ENCODE results near the gene HAPLN2. TPM values are rescaled to one million over a fixed set of nuclear protein-coding genes. Genes with fewer than 3 reads are reported as not detected.

HAPLN2 gene
- total and polyA plus RNA-seq, 2 of the 8 experiments (the other 6 are each of a cell fraction or from before 2014, with no cell fraction given): 0.19 to 0.51 TPM

GRCh38 chr1:156574039-156574633 is 45.1 kb upstream of the HAPLN2 start:
- H3K4ac ChIP-seq (replicated peaks; ENCODE audit: insufficient read length, low read depth, low read length): no peak overlapping the region
- no peaks in the 10 kb centered on the region for H3K9me3 ChIP-seq (ENCODE audit: insufficient read depth in 2 of 2, low read depth in 1 of 2, low read length in 1 of 2)
- no peak overlapping the region for H3K27ac ChIP-seq (ENCODE audit: low read depth, low read length)
- H3K4me3 ChIP-seq (ENCODE audit: extremely low read depth in 1 of 4, insufficient read depth in 2 of 4, low read depth in 3 of 4, low read length in 4 of 4): no peak overlapping the region
- POLR2A ChIA-PET (ENCODE audit: partially characterized antibody): interaction anchor here (1.5 to 2.0 kb wide), 3 partner anchors 11 to 18 kb away, joined by 4 to 6 read pairs (median 4); partner anchors contain the start of gene NAXE
- FAIRE-seq: no peak
- H3K56ac ChIP-seq (replicated peaks; ENCODE audit: insufficient read length, low read depth, low read length): no peak overlapping the region
- CTCF ChIA-PET (ENCODE audit: partially characterized antibody): interaction anchor here (0.6 to 2.2 kb wide), 7 partner anchors 8 to 188 kb away, joined by 3 to 9 read pairs (median 4); no protein-coding TSS in a partner anchor
- H3K14ac ChIP-seq (ENCODE audit: insufficient read length): no peak overlapping the region
- no peaks in the 10 kb centered on the region for H3K27me3 ChIP-seq (replicated peaks in 1 of 4; ENCODE audit: control insufficient read depth in 3 of 4, extremely low read depth in 1 of 4, insufficient read depth in 3 of 4, low read length in 3 of 4)
- H3K9ac ChIP-seq (replicated peaks in 1 of 4; ENCODE audit: extremely low read depth in 1 of 4, low read depth in 3 of 4, low read length in 3 of 4): no peak overlapping the region
- peaks cover 3% of the 10 kb centered on the region; the same call in 1 of the 2 replicates for H3K23me2 ChIP-seq (ENCODE audit: low read depth, low read length)
- no peak overlapping the region for H2BK12ac ChIP-seq (ENCODE audit: low read depth, low read length)
- H3K18ac ChIP-seq (ENCODE audit: extremely low read depth, low read length): no peak overlapping the region
- H2BK5ac ChIP-seq (ENCODE audit: low read depth, low read length): no peak overlapping the region
- no peak for DNase-seq (ENCODE audit: low read depth in 1 of 2, low spot score in 2 of 2)
- WGBS, 2 experiments (ENCODE audit: extremely low coverage in 1 of 2, insufficient coverage in 1 of 2, insufficient read length in 1 of 2, insufficient replicate concordance in 2 of 2, low coverage in 1 of 2, low lambda C conversion rate in 2 of 2, missing lambda C conversion rate in 1 of 2): 85% methylated on average over 2 of the region's 2 CpGs; no CpG with 5 or more reads in 1 of the 2 experiments
- H3K4me2 ChIP-seq (ENCODE audit: insufficient read depth in 1 of 2, low read depth in 2 of 2, low read length in 2 of 2): no peak overlapping the region
- no peak overlapping the region for H4K8ac ChIP-seq (ENCODE audit: extremely low read depth, insufficient read depth, low read length)
- no peak overlapping the region for H2BK20ac ChIP-seq (ENCODE audit: low read length)
- no peak overlapping the region for H4K5ac ChIP-seq (ENCODE audit: insufficient read length, low read depth, low read length)
- H2AK5ac ChIP-seq (ENCODE audit: low read depth, low read length): no peak overlapping the region
- H2AFZ ChIP-seq (ENCODE audit: low read length): no peak overlapping the region
- no peak overlapping the region for H2BK15ac ChIP-seq (ENCODE audit: low read length)
- H3K23ac ChIP-seq (ENCODE audit: insufficient read length): no peak overlapping the region
- H3K79me1 ChIP-seq (ENCODE audit: low read depth, low read length): no peaks in the 10 kb centered on the region; the same call in 1 of the 2 replicates
- no peaks in the 10 kb centered on the region; a peak in 1 of 7 replicates for H3K4me1 ChIP-seq (replicated peaks in 1 of 4; ENCODE audit: control insufficient read depth in 3 of 4, insufficient read depth in 4 of 4, low read length in 3 of 4)
- H4K20me1 ChIP-seq (replicated peaks in 1 of 2; ENCODE audit: control insufficient read depth in 1 of 2, insufficient read depth in 2 of 2, low read length in 2 of 2): no peaks in the 10 kb centered on the region
- no peak overlapping the region for H4K91ac ChIP-seq (replicated peaks; ENCODE audit: insufficient read length, low read length)
- TF ChIP-seq CHD1 (IDR thresholded peaks at IDR 0.05; ENCODE audit: low read depth, low read length) (no peak), RXRA (IDR thresholded peaks at IDR 0.05; ENCODE audit: insufficient read depth, low read depth, low read length) (no peak), RAD21 (IDR thresholded peaks at IDR 0.05 in 1 of 2, conservative IDR thresholded peaks at IDR 0.05 in 1 of 2; ENCODE audit: low read depth in 2 of 2, low read length in 2 of 2) (peak in 1 of 2 experiments; percentile 25; a peak in 1 of 4 replicates), SUZ12 (IDR thresholded peaks at IDR 0.05; ENCODE audit: low read length) (no peak), EZH2 (IDR thresholded peaks at IDR 0.05; ENCODE audit: low read depth, low read length, severe bottlenecking) (no peak), GTF2F1 (IDR thresholded peaks at IDR 0.05; ENCODE audit: borderline replicate concordance, low read depth, low read length) (no peak), RFX5 (IDR thresholded peaks at IDR 0.05; ENCODE audit: borderline replicate concordance, low read depth, low read length) (no peak), CREB1 (IDR thresholded peaks at IDR 0.05) (no peak), BRCA1 (IDR thresholded peaks at IDR 0.05; ENCODE audit: low read depth, low read length) (no peak)
- no peak overlapping the region for H2BK120ac ChIP-seq (replicated peaks; ENCODE audit: low read depth, low read length)
- 0 out of 4 replicates have a peak, but pooled peaks cover 0 to 5% of the 10 kb centered on the region in 2 experiments for H3K79me2 ChIP-seq (ENCODE audit: control insufficient read depth in 1 of 2, insufficient read depth in 2 of 2, low read length in 2 of 2)
- no peaks in the 10 kb centered on the region for H3K36me3 ChIP-seq (ENCODE audit: control insufficient read depth in 2 of 4, insufficient read depth in 4 of 4, low read length in 3 of 4)

Data from H1 (cell line).